Activated T-helper 9 cell treated with anti-CD3 and anti-CD28 coated beads, Interleukin-2, amount 50 U/mL, for 16 hours (primary cell): ENCODE measurements around the gene NRM.
"Not testable (repeated sequence)": the region's sequence is repeated elsewhere in the genome, so short reads cannot be mapped to it uniquely, and the experiment has no call there.

Source experiments
- DNase-seq: peaks from one replicate; pipeline ENCODE4 v3.0.0-alpha.2; 2020; ENCODE audit warnings: low read depth

The NRM gene

DNA sequence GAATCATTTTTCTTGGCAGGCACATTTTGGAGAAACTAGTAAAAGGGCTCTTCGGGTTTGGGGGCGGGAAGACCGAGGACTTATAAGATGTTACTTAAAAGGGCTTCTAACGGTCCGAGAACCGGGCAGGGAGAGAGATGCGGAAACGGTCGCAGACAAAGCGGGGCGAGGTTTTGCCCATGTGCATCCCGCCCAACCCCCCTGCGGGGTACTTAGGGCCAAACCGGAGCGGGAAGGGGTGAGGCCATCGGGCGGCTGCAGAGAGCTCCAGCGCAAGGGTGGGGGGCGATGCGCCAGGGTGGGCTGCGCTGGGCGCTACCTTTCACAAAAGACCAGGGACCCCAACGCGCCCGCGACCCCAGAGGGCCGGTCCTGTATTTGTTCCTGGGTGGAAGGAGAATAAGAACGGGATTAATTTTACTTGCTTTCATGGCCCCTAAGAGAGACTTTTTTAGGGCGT, 30.0 kb upstream of the NRM start:
- no peak for DNase-seq

DNA sequence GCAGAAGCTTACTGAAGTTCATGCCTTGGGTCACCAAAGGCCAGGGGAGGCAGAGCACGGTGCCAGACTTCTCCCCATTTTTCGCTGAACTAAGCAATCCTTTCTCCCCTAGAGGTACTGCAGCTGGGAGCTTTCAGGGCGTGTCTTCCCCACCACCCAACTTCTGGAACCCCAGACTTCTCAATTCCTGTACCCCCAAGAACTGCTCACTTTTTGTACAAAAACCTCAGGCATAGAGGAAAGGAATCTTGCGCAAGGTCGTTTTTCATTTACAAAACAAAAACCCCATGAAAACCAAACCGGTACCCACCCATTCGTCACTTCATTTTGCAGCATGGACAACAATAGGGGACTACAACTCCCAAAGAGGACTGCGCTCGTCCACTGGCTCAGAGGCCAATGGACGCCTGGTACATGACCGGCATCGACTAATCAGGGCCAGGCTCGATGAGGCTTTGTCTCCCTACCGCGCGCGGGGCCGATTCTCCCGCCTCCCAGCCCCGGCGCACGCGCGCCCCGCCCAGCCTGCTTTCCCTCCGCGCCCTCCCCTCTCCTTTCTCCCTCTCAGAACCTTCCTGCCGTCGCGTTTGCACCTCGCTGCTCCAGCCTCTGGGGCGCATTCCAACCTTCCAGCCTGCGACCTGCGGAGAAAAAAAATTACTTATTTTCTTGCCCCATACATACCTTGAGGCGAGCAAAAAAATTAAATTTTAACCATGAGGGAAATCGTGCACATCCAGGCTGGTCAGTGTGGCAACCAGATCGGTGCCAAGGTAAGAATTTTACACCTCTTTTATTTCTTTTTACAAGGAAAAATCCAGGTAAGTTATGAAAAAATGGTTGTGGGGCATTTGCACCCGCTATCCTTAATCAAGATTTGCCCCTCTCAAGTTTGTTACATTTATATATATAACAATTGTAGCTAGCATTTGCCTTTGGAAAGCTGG, 29.3 kb upstream of the NRM start, which contains the start of gene TUBB:
Gene TUBB, plus strand, starts transcription at position 562 of the 947 bp plus-strand sequence. Its CDS starts 155 bp downstream, at position 717.
- peak; percentile 93 for DNase-seq

DNA sequence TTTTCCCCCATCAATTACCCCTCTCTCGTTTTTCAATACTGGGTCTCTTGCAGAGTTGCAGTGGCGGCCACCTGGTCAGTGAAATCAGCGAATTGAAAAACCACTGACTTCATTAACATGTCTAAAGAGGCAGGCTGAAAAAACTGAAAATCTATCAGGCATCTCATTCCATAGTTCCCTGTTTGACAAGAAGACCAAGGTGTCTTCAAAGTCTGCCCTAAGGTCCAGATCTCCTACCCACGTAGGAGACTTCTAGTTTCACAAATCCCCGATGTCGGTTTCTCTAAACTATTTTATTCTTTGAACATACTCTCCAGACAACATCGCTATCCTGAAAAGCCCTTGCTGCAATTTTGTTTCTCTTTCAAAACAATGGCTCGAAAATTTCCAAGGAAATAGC, 28.6 kb upstream of the NRM start:
- no peak for DNase-seq

DNA sequence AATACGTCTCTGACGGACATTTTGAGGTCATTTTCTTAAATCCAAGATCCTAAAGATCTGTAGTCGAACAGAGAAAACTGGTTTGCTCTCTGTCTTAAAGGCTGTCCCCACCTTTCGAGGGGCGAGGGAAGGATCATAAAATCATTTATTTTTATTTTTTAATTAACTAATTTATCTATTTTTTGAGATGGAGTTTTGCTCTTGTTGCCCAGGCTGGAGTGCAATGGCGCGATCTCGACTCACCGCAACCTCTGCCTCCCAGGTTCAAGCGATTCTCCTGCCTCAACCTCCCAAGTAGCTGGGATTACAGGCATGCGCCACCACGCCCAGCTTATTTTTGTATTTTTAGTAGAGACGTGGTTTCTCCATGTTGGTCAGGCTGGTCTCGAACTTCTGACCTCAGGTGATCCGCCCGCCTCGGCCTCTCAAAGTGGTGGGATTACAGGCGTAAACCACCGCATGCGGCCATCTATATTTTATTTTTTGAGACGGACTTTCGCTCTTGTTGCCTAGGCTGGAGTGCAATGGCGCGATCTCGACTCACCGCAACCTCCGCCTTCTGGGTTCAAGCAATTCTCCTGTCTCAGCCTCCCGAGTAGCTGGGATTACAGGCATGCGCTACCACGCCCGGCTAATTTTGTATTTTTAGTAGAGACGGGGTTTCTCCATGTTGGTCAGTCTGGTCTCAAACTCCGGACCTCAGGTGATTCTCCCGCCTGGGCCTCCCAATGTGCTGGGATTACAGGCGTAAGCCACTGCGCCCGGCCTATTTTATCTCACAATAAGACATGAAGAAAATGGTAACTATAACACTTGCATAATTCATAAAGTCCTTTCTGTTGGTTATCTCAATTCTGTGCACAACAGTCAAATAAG, 27.3 kb upstream of the NRM start:
- DNase-seq: not testable (repeated sequence)

DNA sequence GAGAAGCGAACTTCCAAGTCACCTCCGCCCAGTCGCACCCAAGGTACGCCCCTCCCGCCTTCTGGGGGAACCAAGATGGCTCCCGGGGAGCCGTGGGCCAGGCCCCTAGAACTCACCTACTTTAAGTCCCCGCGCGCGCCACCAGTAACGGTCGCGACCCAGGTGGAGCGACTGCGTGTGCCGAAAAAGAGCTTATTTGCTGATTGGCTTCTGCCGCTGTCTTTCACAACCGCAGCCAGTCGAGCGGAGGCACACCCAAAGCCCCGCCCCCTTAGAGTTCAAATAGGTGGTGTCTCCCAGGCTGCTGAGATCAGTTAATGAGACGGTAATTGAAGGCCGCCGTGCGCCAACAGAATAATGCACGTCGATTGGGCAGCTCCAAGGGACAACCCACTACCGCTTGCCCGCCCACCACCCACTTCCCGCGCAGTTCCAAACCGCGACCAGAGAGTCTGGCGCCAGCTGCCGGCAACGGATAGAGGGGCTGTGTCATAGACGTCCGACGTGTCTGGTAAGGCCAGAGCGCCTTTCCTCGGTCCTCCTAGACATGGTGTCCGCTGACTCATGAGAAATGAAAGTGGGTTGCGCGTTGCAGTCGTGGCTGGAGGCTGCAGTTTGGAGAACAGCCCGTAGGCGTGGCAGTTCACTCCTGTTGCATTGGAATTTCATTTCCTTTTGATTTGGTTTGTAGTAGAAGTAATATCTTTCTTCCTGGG, 26.5 kb upstream of the NRM start, which contains the start of gene MDC1:
Gene MDC1, minus strand, starts transcription at position 153 of the 716 bp plus-strand sequence. CDS start 2,106 bp downstream, outside the sequence.
- peak; percentile 99 for DNase-seq

DNA sequence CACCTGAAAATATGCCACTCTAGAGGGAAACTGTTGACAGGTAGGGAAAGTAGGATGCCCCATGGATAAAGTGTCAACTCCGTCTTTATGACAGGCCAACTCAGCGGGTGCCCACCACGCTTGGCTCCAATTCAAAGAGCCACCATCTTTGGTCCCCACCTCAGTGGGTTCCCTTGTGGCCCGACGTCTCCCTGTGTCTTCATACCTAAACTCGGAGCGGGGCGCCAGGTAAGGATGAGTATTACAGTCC, 26.0 kb upstream of the NRM start:
- no peak for DNase-seq

DNA sequence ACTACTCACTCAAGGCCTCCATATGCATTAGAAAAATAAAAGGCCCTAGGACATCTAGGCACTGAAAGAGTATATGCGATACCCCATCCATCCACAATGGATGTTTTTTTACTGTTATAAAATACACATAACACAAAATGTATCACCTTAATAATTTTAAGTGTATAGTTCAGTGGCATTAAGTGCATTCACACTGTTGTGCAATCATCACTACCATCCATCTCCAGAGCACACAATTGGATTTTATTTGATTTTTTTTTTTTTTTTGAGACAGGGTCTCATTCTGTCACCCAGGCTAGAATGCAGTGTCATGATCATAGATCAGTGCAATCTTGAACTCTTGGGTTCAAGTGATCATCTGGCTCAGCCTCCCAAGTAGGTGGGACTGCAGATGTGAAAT, 23.5 kb upstream of the NRM start:
- no peak for DNase-seq

DNA sequence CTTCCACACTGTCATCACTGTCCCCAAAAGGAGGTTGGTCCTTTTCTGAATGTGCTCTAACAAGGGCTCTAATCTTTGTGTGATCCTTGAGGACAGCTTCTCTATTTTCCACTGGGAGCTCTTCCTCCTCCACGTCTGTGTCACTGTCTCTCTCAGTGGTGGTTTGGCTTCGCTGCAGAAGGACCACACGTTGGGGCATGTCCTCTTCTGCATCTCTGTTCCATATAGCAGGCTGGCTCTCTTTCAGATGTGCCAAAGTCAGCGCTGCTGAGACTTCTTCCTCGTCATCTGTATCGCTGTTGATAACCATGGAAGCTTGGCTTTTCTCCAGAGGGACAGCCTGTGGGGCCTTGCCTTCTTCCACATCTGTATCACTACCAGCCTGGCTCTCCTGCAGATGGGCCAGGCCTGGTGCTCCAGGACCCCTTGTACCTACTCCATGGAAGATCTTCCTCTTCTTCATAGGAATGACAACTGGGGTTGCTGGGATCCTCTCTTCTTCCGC, 21.7 kb upstream of the NRM start:
- DNase-seq: no peak

DNA sequence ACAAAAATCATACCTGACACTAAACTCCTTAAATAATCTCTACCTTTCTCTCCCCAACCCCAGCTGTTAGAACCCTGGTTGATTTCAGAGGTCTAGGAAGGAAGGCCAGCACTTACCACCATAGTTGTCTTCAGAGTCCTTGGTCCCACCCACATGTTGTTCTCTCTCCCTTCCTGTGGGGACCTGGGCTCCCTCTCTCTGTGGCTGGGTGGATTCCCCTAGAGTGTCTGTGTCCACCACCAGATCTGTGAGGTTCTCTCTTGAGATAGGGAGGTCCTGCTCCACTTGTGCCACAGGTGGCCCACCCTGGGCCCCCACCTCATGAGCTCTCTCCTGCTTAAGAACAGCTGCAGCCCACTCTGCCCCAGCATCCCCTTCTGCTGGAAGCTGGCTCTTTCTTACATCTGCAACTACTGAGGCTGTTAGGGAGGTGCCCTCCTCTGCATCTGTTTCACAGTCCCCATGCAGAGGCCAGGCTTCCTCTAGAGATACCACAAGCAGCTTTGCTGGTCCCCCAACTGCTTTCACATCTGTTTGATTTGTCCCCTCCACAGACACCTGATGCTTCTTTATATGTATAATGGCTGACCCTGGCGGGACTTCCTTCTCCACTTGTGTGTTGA, 21.1 kb upstream of the NRM start:
- DNase-seq: no peak

DNA sequence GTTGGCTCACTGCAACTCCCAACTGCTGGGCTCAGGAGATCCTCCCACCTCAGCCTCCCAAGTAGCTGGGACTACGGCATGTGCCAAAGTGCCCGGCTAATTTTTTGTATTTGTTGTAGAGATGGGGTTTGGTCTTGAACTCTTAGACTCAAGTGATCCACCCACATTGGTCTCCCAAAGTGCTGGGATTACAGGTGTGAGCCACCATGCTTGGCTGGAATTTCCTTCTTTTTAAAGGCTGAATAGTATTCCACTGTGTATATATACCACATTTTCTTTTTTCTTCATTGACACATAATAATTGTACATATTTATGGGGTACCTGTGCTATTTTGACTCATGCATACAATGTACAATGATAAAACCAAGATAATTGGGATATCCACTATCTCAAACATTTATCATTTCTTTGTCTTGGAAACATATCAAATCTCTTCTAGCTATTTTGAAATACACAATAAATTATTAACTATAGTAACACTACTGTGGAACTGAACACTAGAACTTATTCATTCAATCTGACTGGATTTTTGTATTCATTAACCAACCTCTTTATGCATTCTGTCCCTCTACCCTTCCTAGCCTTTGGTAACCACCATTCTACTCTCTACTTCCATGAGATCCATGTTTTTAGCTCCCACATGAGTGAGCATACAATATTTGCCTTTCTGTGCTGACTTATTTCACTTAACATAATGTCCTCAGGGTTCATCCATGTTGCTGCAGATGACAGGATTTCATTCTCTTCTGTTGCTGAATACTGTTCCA, 18.5 kb upstream of the NRM start:
- no peak for DNase-seq

DNA sequence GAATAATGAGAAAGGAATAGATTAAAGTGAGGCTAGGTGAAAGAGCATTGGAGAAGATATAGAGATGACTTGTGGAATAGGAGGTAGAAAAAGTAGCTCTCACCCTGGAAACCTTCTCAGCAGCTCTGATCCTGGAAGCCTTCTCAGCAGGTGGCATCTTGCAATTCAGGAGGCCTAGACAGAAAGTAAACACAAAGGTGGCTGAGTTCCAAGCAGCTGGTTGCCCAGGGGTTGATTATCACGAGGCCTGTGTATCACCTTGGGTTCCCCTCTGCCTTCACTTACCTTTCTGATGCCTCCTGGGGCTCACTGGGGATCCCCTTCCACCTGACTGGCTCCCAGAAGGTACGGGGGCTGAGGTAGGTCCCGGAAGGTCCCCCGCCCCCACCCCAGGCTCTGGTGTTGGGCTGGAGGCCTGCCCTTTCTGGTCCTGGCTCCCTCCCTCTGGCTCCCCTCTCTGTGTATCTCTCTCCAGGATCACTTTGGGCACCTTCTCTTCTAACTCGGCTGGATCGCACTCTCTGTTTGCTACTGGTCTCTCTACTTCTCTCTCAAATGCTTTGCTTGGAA, 16.6 kb upstream of the NRM start:
- no peak for DNase-seq

DNA sequence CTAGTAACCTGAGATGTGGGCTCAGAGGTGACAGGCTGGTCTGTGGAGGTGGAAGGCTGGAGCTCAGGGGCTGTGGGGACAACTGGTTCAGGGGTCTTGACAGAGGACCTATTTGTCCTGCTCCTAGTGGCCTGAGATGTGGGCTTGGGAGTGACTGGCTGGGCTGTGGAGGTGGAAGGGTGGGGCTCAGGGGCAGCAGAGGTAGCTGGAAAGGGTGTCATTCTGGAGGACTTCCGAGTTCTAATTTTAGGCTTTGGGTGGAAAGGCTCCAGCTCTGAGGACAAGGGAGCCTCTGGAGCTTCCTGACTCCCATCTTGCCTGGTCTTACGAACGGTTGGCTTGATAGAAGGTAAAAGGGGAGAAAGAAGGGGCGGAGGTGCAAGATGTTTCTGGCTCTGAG, 14.8 kb upstream of the NRM start:
- no peak for DNase-seq

DNA sequence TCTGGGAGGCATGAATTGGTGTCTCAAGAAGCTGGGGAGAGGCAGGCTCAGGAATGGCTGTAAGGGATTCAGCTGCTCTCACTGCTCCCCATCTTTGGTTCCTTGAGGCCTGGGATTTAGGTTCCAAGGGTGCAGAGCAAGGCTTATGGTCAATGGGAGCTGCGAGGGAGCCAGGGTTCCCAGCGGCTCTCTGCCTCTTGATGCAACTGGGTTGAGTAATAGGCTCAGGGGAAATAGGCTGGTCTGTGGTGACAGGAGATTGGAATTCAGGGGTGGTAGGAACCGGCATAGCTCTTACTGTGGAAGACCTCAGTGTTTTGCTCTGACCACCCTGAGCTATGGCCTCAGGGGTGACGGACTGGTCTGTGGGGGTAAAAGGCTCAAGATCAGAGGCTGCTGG, 13.0 kb upstream of the NRM start:
- DNase-seq: no peak

DNA sequence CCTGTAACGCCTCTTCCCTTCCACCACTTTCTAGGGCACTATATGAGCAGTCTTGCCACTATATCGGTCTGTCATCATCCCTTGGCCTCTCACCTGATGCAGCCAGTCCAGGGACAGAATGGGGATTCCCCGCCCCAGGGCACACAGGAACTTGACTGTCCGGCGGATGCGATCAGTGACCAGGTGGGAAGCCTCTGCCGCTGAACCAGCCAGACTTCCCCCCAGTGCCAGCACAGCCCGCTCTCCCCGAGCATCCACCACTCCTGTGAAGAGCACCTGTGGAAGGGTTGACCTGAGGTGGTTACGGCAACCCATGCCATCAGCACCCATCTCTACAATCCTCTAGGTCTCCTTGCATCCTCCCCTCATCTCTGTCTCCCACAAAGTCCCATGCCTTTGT, 12.2 kb upstream of the NRM start:
- no peak for DNase-seq

DNA sequence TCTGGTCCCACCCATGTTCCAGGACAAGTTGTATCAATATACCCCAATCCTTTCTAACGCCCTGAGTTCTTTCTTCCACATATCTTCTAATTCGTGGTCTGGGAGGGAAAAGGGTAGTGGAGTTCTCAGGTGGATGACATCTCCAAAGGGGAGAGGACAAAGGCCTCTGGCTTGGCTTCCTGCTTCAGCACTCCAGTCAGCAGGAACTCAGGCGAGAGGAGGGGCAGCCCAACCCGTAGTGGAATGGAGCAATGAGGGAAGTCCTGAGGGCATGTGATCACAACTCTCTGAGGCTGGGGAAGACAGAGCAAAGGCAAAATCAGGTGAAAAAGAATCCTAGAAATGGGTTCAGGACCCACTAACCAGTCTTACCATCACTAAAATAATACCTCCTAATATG, 9.6 kb upstream of the NRM start:
- DNase-seq: no peak

DNA sequence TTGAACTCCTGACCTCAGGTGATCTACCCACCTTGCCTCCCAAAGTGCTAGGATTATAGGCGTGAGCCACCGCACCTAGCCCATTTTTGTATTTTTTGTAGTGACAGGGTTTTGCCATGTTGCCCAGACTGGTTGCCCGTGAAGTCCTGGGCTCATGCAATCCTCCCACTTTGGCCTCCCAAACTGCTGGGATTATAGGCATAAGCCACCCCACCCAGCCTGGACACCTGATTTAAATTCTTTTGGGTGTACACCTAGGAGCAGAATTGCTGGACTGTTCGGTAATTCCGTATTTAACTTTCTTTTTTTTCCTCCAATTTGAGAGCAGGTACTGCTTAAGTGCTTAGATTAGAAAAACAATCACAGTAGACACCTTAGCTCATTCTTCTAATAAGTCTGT, 5.6 kb upstream of the NRM start:
- no peak for DNase-seq

DNA sequence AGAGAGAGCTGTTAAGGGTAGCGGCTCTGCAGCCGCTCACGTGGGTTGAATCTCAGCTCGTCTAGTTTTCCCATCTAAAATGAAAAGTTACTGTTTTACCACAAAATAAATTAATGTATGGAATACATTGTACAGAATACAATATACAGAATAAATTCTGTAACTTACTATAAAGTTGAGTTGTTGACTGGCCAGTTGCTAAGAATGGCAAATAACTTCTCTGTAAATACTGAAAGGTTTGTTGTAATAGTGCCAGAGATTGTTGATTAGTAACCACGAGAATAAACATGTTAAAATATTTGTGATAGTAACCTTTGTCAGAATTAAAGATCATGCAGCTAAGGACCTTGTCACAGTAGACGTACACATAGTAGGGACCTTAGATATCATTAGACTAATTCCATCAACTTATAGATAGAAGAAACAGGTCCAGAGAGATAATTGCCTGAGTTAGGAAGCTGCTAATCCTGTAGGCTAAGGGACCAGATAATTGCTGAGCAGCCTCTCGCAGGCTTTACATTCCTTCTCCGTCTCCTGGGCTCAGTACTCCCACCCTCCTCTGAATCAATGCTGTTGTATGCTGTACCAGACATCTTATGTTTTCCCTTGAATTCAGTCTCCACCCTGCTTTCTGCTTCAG, 544 bp upstream of the NRM start:
- DNase-seq: no peak

DNA sequence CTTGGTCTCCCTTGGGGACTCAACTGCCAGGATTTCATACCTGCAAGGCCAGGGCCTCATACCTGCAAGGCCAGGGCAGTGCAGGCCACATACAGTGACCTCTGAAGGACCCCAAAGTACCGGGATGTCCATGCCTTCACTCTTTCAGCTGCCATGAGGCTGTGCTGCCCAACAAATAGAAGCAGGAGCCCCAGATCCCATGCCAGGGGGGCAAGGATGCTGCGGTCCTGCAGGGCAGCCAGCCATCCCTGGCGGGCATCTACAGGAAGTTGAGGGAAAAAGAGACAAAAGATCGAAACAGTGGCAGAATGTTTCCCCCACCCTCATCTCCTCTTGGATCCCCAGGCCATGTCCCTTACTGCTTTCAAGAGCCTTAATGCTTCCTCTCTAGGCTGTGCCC, 799 bp downstream of the NRM start:
- no peak for DNase-seq

DNA sequence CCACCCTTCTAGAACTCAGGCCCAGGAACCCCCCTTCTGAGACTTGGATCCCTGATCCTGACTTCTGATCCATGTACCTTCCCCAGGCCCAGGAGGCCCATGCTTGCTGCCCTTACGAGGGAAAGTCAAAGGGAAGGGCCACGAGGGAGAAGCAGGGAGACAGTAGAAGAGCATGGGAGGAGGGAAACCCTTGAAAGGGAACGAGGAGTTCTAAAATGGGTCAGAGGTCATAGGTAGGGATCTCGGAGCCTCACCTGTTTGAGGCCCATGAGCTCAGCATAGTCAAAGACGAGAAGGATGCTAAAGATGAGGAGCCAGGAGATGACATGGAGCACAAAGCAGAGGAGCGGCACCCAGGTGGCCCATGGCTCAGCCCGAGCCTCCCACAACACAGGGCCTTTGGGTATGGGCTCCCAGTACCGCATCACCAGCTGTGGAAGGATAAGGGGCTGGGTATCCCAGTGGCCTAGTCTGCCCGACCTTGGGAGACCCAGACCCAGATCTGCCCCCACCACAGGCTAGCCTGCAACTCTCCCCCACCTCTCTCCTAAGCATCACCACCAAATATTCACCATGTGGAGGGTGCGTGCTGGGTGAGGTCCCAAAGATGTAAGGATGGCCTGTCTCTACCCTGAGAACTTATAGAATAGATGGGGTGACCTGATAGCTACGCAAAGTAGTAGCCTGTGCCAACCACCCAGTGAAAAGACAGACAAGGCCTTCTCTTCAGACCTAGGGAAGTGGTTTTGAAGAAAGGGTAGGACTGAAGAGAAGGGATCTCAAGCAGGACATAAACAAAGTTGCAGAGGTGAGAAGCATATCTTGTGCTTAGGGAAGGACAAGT, 1.5 kb downstream of the NRM start:
- no peak for DNase-seq
